Purkinje cell (primary cell): ENCODE data around the gene BRINP2. TPM values are rescaled to one million over a fixed set of nuclear protein-coding genes. Genes with fewer than 3 reads are reported as not detected.

Experiments
- polyA plus RNA-seq: library from polyadenylated mRNA; unstranded; fragments of >200 nt; fragmentation: Nextera tagmentation; gene quantifications from 2 replicates; pipeline ENCODE4 v1.2.1, GENCODE V29; 2014

Gene BRINP2
- polyA plus RNA-seq = 9.4 and 10.1 TPM in 2 replicates

DNA sequence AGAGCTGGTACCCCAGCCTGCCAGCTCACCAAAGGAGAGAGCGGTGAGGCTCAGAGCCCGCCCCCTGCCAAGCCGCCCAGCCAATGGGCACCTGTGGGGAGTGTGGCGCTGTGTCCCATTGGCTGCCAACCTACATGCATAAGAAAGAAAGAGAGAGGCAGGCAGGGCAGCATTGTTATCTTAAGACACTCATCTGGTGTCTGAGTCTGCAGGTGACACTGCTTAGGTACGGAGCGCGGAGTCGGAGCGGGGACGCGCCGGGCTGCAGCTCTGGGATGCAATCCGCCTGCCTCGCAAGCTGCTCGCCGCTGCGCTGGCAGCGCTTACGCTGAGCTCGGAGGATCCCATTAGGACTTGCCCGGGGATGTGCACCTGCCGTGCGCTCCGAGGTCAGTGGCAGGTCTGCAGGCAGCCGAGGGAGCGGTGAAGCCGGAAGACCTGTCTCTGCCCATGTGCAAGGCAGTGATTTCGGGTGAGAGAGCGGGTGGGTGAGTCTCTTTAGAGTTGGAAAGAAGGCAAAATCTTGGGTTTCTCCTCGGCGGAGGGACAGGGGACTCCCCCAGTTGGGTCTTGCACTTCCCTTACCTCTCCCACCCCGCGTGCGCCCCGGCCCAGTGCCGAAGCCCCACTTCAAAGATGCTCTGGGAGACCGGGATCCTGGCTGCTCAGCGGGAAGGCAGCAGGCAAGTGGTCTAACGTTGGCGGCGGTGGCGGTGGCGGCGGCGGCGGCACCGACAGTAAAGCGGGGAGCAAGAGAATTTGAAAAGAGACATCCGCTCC lies at the start of gene BRINP2:
Gene BRINP2, plus strand, starts transcription at position 203 of the 780 bp plus-strand sequence. CDS start 58,919 bp downstream, outside the sequence.

GRCh38 chr1:177164380-177165068 lies 6.2 kb upstream of the BRINP2 start, which contains the start of gene ASTN1:
Gene ASTN1 (minus strand): TSS chr1:177164712. CDS start chr1:177164676, 36 bp downstream.

Other genes starting within 250 kb of the BRINP2 start
- 24.0 and 25.0 TPM in 2 replicates for gene ASTN1, start 6.2 kb upstream of the BRINP2 start, polyA plus RNA-seq